GM18526 (cell line): Measurements from ENCODE around the gene ITGA8.

Source experiments
- POLR2A ChIP-seq: IDR thresholded peaks from 3 replicates; pipeline ENCODE4 v1.6.1; 2011; ENCODE audit not compliant: insufficient read length; ENCODE audit errors: extremely low read depth

Gene ITGA8

GRCh38 chr10:15739254-15739970, 19.7 kb upstream of the ITGA8 start:
- TF ChIP-seq POLR2A, result no peak

- TF ChIP-seq POLR2A, result no peak
These were observed 18.7 kb upstream of the ITGA8 start for GRCh38 chr10:15738270-15738925.

- TF ChIP-seq POLR2A, result no peak
These were observed 17.9 kb upstream of the ITGA8 start for GRCh38 chr10:15737656-15738055.

DNA sequence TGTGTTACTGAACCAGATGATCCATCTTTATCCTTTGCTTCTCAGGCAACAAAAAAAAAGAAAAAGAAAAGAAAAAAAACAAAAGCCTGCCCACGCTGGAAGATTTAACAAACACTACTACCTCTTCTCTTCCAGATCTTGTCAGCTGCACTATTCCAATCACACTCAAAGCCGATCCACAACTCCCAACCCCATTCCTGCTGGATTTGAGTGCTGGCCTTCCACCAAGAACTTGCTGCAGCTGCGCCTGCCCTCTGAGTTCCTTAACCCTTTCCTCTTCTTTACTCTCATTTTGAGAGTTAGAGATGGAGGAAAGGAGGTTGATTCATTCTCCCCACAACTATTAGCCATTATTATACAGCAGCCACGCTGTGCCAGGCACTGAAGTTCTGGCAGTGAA, 16.0 kb upstream of the ITGA8 start:
- no peak for TF ChIP-seq POLR2A

DNA sequence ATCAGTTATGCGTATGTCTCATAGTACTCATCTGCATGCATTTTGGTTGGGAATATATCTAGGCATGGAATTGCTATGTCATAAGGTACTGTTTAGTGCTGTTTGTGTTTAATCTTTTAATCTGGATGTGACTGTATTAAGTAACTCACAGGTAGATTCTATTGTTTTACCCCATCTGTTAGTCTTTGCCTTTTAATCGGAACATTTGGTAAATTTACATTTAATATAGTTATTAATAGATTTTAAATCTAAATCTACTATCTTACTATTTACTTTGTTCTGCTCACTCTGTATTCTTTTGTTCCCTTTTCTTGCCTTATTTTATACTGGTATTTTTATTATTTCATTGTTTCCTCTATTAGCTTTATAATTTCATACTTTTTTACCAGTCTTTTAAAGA, 10.6 kb upstream of the ITGA8 start:
- TF ChIP-seq POLR2A, result no peak

GRCh38 chr10:15729890-15730289, 10.2 kb upstream of the ITGA8 start:
- TF ChIP-seq POLR2A, result no peak

- no peak for TF ChIP-seq POLR2A
These were observed 6.3 kb upstream of the ITGA8 start for GRCh38 chr10:15726042-15726441.

- TF ChIP-seq POLR2A, result no peak
These were observed 5.9 kb upstream of the ITGA8 start for GRCh38 chr10:15725603-15726002.

GRCh38 chr10:15724683-15725082, 5.0 kb upstream of the ITGA8 start:
- TF ChIP-seq POLR2A, result no peak

GRCh38 chr10:15723803-15724202, 4.1 kb upstream of the ITGA8 start:
- TF ChIP-seq POLR2A, result no peak

DNA sequence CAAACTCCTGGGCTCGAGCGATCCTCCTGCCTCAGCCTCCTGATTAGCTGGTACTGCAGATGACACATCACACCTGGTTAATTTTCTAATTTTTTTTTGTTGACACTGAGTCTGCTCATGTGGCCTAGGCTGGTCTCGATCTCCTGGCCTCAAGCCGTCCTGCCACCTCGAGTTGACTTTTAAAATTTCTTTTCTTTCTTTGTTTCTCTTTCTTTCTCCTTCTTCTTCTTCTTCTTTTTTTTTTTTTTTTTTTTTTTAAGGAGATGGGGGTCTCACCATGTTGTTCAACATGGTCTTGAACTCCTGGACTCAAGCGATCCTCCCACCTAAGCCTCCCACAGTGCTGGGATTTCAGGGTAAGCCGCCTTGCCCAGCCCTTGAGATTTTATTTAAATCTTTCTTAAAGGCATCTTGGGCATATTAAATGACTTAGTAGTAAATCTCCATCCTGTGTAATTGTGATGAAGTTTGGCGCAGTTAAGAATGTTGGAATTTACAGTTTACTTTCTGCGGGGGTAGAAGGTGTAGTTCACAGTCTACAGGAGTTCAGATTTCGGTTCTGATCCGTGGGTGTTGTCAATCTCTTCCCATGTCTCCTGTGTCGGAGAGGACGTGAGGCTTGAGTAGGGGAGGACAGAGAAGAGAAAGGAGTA, 1.0 kb upstream of the ITGA8 start:
- TF ChIP-seq POLR2A, result no peak

- no peak for TF ChIP-seq POLR2A
These were observed 448 bp downstream of the ITGA8 start for GRCh38 chr10:15719049-15719898.

- no peak for TF ChIP-seq POLR2A
These were observed 1.1 kb downstream of the ITGA8 start for GRCh38 chr10:15718694-15719048.

- no peak for TF ChIP-seq POLR2A
These were observed 4.0 kb downstream of the ITGA8 start for GRCh38 chr10:15715619-15716227.

- no peak for TF ChIP-seq POLR2A
These were observed 4.9 kb downstream of the ITGA8 start for GRCh38 chr10:15714847-15715246.

- no peak for TF ChIP-seq POLR2A
These were observed 6.8 kb downstream of the ITGA8 start for GRCh38 chr10:15712883-15713282.

- no peak for TF ChIP-seq POLR2A
These were observed 9.3 kb downstream of the ITGA8 start for GRCh38 chr10:15710455-15710854.
